Activated naive CD8-positive, alpha-beta T cell treated with anti-CD3 and anti-CD28 coated beads, Interleukin-2, amount 50 U/mL, for 24 hours (primary cell): ENCODE measurements around the gene MAB21L4.
"Not testable (repeated sequence)": the region's sequence is repeated elsewhere in the genome, so short reads cannot be mapped to it uniquely, and the experiment has no call there.

Experiments used
- ATAC-seq: fragments of 150-1000 bp; cut with Tn5 transposase; one replicate; pipeline ENCODE4 v1.10.0; 2021
- DNase-seq: peaks from one replicate; pipeline ENCODE4 v3.0.0; 2021
- H3K27ac Mint-ChIP-seq: one replicate; pipeline ENCODE4 v1.8.0; 2021; ENCODE audit warnings: mild to moderate bottlenecking, mixed read lengths
- H3K27me3 Mint-ChIP-seq: one replicate; pipeline ENCODE4 v1.8.0; 2021; ENCODE audit warnings: mixed read lengths
- H3K36me3 Mint-ChIP-seq: one replicate; pipeline ENCODE4 v1.8.0; 2021; ENCODE audit warnings: low read depth, mixed read lengths
- H3K4me1 Mint-ChIP-seq: one replicate; pipeline ENCODE4 v1.8.0; 2021; ENCODE audit warnings: mixed read lengths
- H3K4me3 Mint-ChIP-seq: one replicate; pipeline ENCODE4 v1.8.0; 2021; ENCODE audit warnings: mild to moderate bottlenecking, moderate library complexity, mixed read lengths
- H3K9me3 Mint-ChIP-seq: one replicate; pipeline ENCODE4 v1.8.0; 2021; ENCODE audit warnings: mixed read lengths

The MAB21L4 gene

DNA sequence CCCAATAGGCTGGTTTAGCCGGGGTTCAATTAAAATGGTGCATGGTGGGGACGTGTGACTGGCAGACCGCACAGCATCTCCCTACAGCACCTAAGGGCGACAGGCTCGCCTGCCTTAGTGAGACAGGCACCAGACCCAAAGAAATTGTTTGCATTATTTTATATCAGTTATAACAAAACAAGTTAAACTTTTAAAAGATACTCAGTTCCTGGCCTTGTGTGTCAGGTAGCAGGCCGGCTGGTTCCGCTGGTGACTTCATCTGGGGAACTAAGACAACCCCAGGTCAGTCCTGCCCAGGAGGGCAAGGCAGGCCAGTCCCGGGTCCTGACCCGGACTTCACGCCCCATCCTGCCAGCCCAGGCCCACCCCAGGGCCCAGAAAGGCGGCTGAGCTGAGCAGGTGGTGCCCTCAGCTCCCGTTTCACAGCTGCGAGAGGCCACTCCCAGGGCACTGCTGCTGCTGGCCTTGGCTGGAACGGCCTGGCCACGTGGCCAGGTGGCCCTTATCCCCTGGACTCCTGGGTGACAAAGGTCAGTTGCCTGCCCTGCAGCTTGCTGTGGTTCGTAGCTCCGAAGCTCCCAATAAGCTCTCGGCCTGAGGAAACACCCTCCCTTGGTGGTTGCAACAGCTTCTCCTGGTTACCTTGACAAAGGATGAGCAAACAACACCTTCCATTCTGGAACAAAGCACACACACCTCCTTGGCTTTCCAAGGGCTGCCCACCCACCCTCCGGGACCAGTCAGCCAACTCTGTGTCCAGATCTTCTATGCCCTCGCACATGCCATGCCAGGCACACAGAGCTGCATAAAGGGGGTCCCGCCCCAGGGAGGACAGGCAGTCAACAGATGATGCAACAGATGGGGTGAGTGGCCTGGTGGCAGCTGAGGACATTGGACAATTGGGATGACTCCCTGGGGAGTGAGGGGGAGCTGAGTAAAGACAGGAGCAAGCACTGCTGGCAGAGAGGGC, 38.6 kb downstream of the MAB21L4 start:
- no peaks in the 10 kb centered on the region for H3K36me3 Mint-ChIP-seq
- H3K4me3 Mint-ChIP-seq = no peak overlapping the region
- ATAC-seq (no peak), DNase-seq (no peak)
- no peak overlapping the region for H3K27ac Mint-ChIP-seq
- H3K27me3 Mint-ChIP-seq = no peaks in the 10 kb centered on the region
- H3K9me3 Mint-ChIP-seq = peaks cover 9% of the 10 kb centered on the region
- no peaks in the 10 kb centered on the region for H3K4me1 Mint-ChIP-seq

DNA sequence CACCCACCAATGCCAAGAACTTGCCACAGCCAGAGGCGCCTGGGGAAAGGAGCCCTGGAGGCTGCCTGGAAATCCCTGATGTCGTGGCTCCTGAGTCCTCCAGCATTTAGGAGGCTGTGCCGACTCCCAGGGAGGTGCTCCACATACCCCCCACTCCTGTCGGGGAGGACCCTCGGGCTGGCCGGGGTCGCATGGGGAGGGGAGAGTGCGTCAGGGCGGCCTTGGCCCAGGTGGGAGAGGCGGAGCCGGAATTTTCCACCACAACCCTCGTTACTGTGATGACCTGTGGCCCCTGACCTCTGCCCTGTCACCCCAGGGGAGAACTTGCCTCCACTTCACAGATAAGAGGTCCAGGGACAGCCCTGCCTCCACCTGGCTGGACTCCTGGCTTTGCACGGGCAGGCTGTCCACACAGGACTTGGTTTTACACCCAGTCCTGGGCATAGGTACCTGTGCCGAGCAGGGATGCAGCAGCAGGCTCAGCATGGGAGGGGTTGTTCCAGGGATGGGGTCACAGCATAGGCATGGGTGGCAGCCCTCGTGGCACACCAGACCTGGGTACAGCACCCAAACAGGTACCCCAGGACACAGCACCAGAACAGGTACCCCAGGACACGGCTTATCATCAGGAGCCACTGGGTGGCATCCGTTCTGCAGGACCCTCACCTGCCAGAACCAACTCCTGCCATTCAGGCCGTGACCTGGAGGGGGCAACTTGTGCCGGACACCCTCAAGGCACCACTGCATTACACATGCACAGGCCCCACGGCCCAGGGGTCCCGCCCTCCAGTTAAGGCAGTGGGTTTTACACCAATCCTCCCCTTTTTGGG, 39.6 kb downstream of the MAB21L4 start:
- H3K4me1 Mint-ChIP-seq = no peaks in the 10 kb centered on the region
- DNase-seq = no peak
- ATAC-seq = no peak

DNA sequence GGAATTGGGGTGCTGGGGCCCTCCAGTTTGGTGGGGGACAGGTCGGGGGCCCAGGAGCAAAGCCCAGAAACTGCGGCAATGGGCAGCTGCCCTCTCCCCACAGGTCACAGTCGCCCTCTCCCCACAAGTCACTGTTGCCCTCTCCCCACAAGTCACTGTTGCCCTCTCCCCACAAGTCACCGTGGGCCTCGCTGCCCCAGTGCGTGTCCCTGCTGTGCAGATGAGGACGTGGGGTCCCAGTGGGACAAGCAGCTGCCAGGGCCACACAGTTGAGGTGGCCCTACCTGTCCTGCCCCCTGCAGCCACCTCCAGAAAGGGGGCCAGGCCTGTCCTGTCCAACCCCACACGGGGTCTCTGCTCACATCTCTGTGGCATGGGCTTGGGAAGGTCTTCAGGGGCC, 40.3 kb downstream of the MAB21L4 start:
- Mint-ChIP-seq H3K27ac (no peak overlapping the region), H3K4me3 (no peak overlapping the region), H3K27me3 (no peaks in the 10 kb centered on the region), H3K4me1 (no peaks in the 10 kb centered on the region), H3K9me3 (peaks cover 9% of the 10 kb centered on the region), H3K36me3 (no peaks in the 10 kb centered on the region)
- ATAC-seq (no peak), DNase-seq (no peak)

More for the DNA sequence above, 39.6 kb downstream of the MAB21L4 start:
- no peak overlapping the region for H3K4me3 Mint-ChIP-seq
- H3K27ac Mint-ChIP-seq = no peak overlapping the region
- no peaks in the 10 kb centered on the region for H3K36me3 Mint-ChIP-seq
- H3K9me3 Mint-ChIP-seq = peaks cover 9% of the 10 kb centered on the region
- H3K27me3 Mint-ChIP-seq = no peaks in the 10 kb centered on the region

DNA sequence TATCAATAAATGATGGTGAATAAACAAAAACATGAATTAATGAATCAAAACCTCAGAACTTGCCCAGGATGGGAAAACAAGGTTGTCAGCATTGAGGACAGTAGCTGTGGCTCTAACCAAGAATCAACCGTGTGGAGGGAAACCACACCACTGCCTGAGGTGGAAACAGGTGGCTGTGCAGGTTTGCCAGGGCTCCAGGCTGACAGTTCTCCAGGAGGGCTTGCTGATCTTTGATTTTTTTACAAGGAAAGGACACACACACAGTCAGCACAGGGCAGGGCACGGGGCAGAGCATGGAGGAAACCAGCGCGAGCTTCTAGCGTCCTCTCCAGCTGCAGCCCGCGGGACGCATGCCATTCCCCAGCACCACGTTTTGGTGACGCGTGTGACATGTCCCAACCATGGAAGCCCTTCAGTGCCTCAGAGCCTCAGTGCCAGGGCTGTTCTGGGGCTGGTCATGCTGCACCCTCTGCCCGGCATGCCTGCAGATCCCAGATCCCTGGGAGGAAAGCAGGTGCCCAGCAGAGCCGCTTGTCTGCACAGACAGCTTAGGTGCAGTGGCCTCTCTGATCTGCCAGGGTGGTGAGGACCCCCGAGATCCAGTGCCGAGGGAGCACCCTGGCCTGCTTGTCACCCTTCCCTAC, 43.2 kb downstream of the MAB21L4 start:
- H3K27ac Mint-ChIP-seq = no peak overlapping the region
- H3K36me3 Mint-ChIP-seq = no peaks in the 10 kb centered on the region
- H3K4me1 Mint-ChIP-seq = no peaks in the 10 kb centered on the region
- no peak for ATAC-seq
- no peak overlapping the region for H3K4me3 Mint-ChIP-seq
- no peaks in the 10 kb centered on the region for H3K27me3 Mint-ChIP-seq
- H3K9me3 Mint-ChIP-seq = peaks cover 9% of the 10 kb centered on the region
- DNase-seq = no peak

DNA sequence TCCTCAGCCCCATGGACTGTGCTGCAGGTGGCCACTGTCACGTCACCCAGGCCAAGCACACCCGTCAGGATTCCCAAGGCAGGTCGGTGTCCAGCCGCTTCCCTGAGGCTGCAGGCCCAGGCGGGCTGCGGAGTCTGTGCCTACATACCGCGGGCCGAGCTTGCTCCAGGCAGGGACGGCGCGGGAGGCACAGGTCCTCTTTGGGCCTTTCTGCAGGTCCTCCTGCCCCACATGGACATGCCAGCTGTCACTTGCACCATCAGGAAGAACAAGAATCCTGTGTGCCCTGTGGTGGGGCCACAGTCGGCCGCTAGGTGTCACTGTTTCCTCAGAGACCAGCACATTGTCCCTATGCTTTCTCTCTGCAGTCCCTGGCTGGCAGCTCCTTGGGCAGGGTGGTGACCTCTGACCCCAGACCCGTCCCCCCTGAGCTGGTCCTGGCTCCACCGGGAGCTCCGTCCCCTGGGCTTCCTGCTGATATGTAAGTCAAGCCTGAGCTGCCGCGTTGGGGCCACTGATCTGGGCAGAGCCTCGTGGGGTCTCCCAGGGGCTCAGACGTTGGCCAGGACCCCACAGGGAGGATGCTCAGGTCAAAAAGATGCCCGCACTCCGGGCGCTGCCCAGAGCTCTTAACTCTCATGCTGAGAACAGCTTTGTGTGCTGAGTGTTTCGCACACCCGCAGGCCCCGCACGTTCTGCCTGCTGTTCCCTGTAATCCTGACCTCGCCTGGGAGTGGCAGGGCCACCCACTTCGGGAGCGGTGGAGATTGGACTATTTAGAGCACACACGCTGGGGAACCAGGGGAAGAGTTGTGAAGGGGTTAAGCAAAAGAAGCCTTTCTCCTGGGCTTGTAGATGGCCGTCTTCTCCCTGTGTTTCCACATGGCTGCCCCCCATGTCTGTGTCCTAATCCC, 44.6 kb downstream of the MAB21L4 start:
- DNase-seq = peak; percentile 85
- Mint-ChIP-seq H3K27me3 (no peaks in the 10 kb centered on the region), H3K9me3 (peaks cover 9% of the 10 kb centered on the region), H3K4me1 (no peaks in the 10 kb centered on the region), H3K4me3 (no peak overlapping the region), H3K36me3 (no peaks in the 10 kb centered on the region), H3K27ac (no peak overlapping the region)
- peak; percentile 90 for ATAC-seq

DNA sequence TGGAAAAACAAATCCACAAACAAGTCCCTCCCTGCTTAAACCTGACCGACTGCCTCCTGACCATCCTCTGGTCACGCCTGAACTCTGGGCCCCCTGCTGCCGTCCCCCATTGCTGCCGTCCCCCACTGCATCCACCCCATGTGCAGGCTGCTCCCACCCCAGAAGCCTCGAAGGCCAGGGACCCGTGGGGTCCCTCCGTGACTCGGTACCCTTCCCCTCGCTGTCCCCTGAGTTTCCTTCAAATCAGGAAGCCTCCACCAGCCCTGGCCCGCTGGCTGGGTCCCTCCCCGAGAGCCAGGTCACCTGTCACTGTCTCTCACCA, 45.2 kb downstream of the MAB21L4 start:
- ATAC-seq = no peak
- DNase-seq = no peak
- Mint-ChIP-seq H3K4me3 (no peak overlapping the region), H3K4me1 (no peaks in the 10 kb centered on the region), H3K9me3 (peaks cover 9% of the 10 kb centered on the region), H3K36me3 (no peaks in the 10 kb centered on the region), H3K27me3 (no peaks in the 10 kb centered on the region), H3K27ac (no peak overlapping the region)

DNA sequence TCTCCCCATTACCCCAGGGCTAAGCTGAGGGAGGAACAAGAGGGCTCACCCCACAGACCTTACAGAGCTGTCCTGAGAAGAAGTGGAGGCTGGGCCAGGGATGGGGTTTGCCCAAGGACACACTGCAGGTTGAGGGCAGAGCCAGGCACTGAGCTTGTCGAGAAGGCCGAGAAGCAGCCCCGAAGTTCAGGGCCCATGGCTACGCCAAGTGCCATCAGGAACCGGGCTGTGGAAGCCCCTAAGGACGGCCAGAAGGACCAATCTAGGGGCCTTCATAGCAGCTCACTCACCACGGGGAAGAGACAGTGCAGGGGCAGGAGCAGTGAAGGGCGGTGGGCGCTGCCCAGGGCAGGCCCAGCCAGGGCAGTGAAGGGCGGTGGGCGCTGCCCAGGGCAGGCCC, 45.9 kb downstream of the MAB21L4 start:
- H3K9me3 Mint-ChIP-seq = peaks cover 11% of the 10 kb centered on the region
- no peaks in the 10 kb centered on the region for H3K36me3 Mint-ChIP-seq
- no peaks in the 10 kb centered on the region for H3K27me3 Mint-ChIP-seq
- H3K4me1 Mint-ChIP-seq = no peaks in the 10 kb centered on the region
- DNase-seq = no peak
- no peak overlapping the region for H3K4me3 Mint-ChIP-seq
- H3K27ac Mint-ChIP-seq = no peak overlapping the region
- no peak for ATAC-seq

DNA sequence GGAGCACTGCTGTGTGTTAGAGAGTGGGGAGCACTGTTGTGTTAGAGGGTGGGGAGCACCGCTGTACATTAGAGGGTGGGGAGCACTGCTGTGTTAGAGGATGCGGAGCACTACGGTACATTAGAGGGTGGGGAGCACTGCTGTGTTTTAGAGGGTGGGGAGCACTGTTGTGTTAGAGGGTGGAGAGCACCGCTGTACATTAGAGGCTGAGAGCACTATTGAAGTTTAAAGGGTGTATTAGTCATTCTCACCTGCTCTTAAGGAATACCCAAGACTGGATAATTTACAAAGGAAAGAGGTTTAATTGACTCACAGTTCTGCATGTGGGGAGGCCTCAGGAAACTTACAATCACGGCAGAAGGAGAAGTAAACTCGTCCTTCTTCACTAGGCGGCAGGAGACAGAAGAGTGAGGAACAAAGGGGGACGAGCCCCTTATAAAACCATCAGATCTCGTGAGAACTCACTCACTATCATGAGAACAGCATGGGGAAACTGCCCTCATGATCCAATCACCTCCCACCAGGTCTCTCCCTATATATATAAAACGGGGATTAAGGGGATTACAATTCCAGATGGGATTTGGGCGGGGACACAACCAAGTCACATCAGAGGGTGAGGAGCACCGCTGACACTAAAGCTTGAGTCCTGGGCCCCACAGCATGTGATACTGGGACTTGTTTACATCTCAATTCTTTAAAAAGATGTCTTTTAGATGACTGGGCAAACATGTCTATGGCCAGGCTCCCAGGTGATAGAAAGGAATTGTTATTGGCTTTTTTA, 46.9 kb downstream of the MAB21L4 start:
- H3K27me3 Mint-ChIP-seq = no peaks in the 10 kb centered on the region
- ATAC-seq (no peak), DNase-seq (no peak)
- no peak overlapping the region for H3K27ac Mint-ChIP-seq
- no peak overlapping the region for H3K4me3 Mint-ChIP-seq
- no peaks in the 10 kb centered on the region for H3K36me3 Mint-ChIP-seq
- H3K4me1 Mint-ChIP-seq = no peaks in the 10 kb centered on the region
- peaks cover 6% of the 10 kb centered on the region for H3K9me3 Mint-ChIP-seq

DNA sequence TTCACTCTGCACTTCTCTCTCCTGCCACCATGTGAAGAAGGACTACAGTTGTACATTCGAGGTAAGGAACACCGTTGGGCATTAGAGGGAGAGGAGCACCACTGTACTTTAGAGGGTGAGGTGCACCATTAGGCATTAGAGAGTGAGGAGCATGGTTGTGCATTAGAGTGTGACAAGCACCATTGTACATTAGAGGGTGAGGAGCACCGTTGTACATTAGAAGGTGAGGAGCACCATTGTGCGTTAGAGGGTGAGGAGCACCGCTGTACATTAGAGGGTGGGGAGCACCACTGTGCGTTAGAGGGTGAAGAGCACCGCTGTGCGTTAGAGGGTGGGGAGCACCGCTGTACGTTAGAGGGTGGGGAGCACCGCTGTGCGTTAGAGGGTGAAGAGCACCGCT, 48.1 kb downstream of the MAB21L4 start:
- Mint-ChIP-seq H3K4me3 (no peak overlapping the region), H3K27ac (no peak overlapping the region), H3K36me3 (no peaks in the 10 kb centered on the region), H3K4me1 (no peaks in the 10 kb centered on the region), H3K9me3 (peaks cover 5% of the 10 kb centered on the region), H3K27me3 (no peaks in the 10 kb centered on the region)
- DNase-seq (no peak), ATAC-seq (no peak)

DNA sequence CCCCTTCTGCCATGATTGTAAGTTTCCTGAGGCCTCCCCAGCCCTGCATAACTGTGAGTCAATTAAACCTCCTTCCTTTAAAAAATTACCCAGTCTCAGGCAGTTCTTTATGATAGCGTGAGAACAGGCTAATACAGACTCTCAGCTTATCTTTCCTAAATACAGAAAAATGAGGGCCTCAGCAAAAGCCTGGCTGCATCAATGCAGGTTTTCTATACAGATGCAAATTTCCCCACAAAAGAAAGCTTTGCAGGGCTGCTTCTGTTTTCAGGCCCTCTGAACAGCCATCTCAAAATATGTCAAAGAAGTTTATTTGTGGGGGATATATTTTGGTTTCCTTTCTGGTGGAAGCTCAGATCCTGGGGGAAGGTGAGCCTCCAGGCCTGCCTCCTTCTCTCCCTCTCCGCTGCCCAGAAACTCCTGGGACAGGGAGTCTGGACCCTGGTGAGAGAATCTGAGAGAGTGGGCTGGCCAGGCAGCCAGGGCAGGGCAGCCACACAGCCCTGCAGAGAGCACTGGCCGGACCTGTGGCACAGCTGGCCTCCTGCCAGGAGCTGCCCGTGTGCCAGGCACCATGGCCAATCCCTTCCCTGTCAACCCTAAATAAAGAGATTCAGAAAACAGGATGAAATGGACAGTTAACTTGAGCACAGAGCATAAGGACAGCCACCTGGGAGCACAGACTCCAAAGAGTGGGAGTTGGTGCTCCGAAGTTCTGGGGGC, 48.9 kb downstream of the MAB21L4 start:
- no peak for DNase-seq

DNA sequence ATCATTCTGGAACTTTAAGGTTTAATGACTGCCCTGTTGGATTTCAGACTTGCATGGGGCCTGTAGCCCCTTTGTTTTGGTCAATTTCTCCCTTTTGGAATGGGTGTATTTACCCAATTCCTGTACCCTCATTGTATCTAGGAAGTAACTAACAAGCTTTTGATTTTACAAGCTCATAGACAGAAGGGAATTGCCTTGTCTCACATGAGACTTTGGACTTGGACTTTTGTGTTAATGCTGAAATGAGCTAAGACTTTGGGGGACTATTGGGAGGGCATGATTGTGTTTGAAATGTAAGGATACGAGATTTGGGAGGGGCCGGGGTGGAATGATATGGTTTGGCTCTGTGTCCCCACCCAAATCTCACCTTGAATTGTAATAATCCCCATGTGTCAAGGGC, 49.6 kb downstream of the MAB21L4 start:
- H3K36me3 Mint-ChIP-seq, DNase-seq, H3K27me3 Mint-ChIP-seq, H3K4me3 Mint-ChIP-seq, H3K27ac Mint-ChIP-seq, ATAC-seq, H3K4me1 Mint-ChIP-seq, H3K9me3 Mint-ChIP-seq: not testable (repeated sequence)

More for the DNA sequence above, 48.9 kb downstream of the MAB21L4 start:
- H3K4me3 Mint-ChIP-seq = no peak overlapping the region
- H3K9me3 Mint-ChIP-seq = peaks cover 5% of the 10 kb centered on the region
- H3K4me1 Mint-ChIP-seq = no peaks in the 10 kb centered on the region
- peaks cover 3% of the 10 kb centered on the region for H3K27me3 Mint-ChIP-seq
- no peaks in the 10 kb centered on the region for H3K36me3 Mint-ChIP-seq
- no peak overlapping the region for H3K27ac Mint-ChIP-seq
- ATAC-seq = no peak

DNA sequence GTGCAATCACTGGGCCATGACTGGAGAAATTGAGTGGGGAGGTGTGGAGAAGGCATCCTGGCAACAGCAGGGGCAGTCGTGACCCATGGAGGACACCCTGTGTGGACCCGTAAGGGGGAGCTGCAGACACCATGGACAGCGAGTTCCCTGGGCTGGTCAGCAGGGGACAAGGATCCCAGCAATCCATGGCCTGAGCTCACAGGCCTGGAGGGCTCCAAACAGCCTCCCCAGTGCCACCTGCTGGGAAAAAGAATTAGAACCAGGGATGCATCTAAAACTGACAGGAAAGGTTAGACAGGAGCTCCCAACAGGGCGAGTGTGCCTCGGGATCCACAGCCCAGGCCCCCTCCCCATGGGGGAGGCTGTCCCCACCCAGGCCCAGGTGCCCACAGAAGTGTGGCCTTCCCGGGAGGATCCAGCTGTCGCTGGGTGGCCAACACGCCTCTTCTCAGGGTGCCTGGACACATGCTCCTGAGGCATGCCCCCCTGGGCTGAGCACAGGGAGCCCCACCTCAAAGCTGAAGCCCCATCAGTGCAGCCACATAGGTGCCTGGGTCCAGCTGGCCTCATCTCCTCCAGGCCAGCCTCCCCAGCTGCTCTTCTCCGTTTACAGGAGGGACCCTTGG, 55.4 kb downstream of the MAB21L4 start:
- no peaks in the 10 kb centered on the region for H3K36me3 Mint-ChIP-seq
- H3K27me3 Mint-ChIP-seq = peaks cover 3% of the 10 kb centered on the region
- H3K9me3 Mint-ChIP-seq = peaks cover 5% of the 10 kb centered on the region
- peak; percentile 26 for DNase-seq
- ATAC-seq = peak; percentile 22
- H3K4me3 Mint-ChIP-seq = no peak overlapping the region
- H3K27ac Mint-ChIP-seq = no peak overlapping the region
- H3K4me1 Mint-ChIP-seq = no peaks in the 10 kb centered on the region
